Stimulated activated CD8-positive, alpha-beta memory T cell treated with anti-CD3 and anti-CD28 coated beads, Interleukin-15, amount 100 ng/mL, for 1 hour (primary cell): ENCODE measurements around the gene GSTM2.
"Not testable (repeated sequence)": the region's sequence is repeated elsewhere in the genome, so short reads cannot be mapped to it uniquely, and the experiment has no call there.

Source experiments
- DNase-seq: peaks from one replicate; pipeline ENCODE4 v3.0.0-alpha.2; 2020; ENCODE audit warnings: low read depth

Gene GSTM2

GRCh38 chr1:109644670-109645069 lies 23.2 kb upstream of the GSTM2 start:
- DNase-seq, result no peak

DNA sequence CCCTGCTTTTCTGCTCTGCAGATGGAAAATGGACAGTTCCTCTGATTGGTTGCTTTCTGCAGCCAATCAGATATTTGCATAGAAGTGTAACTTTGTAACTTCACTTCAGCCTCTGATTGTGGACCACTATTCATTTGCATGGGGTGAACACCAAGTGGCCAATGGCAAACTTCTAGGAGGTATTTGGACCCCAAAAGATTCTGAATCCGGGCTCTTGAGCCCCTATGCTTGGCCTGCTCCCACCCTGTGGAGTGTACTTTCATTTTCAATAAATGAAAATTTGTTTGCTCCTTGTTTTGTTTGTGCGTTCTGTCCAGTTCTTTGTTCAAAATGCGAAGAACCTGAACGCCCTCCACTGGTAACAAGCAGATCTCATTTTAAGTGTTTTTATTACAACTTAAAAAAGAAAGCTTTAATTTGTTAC lies 18.4 kb upstream of the GSTM2 start:
- DNase-seq, result no peak

- no peak for DNase-seq
These were observed 17.2 kb upstream of the GSTM2 start for GRCh38 chr1:109650609-109651008.

- DNase-seq, result no peak
These were observed 15.5 kb upstream of the GSTM2 start for GRCh38 chr1:109652402-109652801.

DNA sequence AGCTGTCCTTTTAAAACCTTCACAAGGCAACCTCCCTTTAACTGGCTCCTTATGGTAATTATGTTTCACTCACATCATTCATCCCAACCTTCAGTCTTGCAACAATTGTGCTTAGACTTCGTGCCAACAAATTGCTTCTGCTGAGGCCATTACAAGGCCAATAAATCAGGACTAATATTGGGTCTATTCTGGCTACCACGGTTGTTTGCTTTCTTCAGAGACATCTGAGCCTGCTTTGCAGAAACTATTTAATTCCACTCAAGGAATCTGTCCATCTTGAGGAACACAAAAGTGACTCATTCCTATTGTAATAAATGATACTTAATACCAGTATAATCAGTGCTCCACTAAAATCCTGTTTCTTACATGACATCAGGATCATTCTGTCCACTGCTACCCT lies 14.6 kb upstream of the GSTM2 start:
- no peak for DNase-seq

- DNase-seq, result no peak
These were observed 13.3 kb upstream of the GSTM2 start for GRCh38 chr1:109654519-109654918.

DNA sequence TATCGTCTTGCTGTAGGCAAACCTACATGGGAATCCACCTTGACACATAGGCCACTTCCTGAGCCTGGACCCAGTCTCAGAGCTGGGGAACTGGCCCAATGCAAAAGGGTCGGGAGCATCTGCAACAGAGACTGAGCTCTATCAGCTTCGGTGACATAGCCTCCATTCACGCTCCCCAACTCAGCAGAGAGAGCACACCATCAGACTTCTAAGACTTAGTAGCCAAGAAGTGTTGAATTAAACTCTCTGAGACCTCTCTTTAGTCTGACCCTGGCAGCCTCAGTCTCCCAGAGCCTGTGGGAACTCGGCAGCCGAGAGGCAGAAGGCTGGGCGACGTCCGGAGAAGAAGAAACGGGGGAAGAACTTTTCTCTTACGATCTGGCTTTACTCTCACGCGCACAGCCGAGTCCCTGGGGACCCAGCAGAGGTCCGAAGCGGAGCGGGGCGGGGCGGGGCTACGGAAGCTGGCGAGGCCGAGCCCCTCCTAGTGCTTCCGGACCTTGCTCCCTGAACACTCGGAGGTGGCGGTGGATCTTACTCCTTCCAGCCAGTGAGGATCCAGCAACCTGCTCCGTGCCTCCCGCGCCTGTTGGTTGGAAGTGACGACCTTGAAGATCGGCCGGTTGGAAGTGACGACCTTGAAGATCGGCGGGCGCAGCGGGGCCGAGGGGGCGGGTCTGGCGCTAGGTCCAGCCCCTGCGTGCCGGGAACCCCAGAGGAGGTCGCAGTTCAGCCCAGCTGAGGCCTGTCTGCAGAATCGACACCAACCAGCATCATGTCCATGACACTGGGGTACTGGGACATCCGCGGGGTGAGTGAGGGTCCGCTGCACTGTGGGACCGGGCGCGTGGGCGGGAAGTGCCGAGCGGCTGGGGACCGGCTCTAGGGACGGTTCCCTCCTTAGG lies 12.0 kb upstream of the GSTM2 start, which contains the start of gene GSTM4:
TSS of gene GSTM4 (plus strand) at position 485 of the 905 bp plus-strand sequence. CDS start at position 776, 291 bp downstream.
- DNase-seq, result peak; percentile 32

- no peak for DNase-seq
These were observed 10.5 kb upstream of the GSTM2 start for GRCh38 chr1:109657395-109657794.

GRCh38 chr1:109657970-109658369 lies 9.9 kb upstream of the GSTM2 start:
- no peak for DNase-seq

GRCh38 chr1:109658533-109659042 lies 9.3 kb upstream of the GSTM2 start:
- DNase-seq, result no peak

GRCh38 chr1:109659145-109659544 lies 8.7 kb upstream of the GSTM2 start:
- DNase-seq, result no peak

DNA sequence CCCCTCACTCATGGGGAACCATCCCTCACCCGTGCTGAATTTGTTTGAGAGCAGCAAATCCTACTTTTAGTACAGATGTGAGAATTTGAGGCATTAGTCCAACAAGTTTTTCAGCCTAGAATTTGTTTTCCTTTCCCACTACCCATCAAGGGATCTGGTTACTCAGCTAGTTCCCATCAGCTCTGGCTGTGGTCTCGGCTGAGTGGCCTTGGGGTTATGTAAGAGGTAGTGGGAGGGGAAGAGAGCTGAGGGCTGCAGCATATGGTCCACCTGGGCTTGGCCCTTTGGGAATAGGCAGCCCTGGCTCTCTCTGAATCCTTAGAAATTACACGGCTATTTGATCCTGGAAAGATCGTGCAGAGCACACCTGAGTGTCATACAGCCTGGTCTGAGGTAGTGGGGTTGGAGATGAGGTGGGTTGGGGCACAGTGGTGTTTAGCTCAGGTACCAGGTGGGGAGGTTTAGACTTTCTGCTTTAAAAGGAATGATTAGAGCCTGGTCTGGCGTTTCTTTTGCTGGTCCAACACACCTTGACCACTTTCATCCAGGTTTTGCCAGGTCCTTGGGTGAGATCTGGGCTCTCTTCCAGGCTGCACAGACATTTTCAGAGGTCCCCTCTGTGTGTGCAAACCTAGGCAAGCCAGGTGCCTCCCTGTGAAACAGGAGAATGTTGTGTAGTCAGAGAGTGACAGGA lies 7.7 kb upstream of the GSTM2 start:
- no peak for DNase-seq

GRCh38 chr1:109660691-109661026 lies 7.2 kb upstream of the GSTM2 start:
- DNase-seq, result not testable (repeated sequence)

GRCh38 chr1:109661391-109661790 lies 6.5 kb upstream of the GSTM2 start:
- DNase-seq, result no peak

DNA sequence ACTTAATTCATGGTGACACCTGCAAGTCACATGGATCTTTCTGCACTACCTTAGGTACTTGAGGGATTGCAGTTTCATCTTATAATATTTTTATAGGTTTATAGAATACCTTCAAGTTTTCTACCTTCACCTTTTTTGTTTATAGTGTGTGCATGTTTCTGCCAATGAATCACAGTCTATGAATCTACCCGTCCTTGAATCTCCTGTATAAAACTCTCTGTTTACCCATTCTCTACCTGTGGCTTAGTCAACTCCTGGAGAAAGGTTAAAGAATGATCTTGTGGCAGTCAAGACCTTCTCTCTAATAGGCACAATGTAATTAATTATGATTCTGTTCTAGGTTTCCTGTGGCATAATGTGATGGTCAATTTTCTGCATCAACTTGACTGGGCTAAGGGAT lies 3.2 kb upstream of the GSTM2 start:
- DNase-seq, result no peak

GRCh38 chr1:109668123-109668775 lies 392 bp downstream of the GSTM2 start:
- DNase-seq, result no peak

DNA sequence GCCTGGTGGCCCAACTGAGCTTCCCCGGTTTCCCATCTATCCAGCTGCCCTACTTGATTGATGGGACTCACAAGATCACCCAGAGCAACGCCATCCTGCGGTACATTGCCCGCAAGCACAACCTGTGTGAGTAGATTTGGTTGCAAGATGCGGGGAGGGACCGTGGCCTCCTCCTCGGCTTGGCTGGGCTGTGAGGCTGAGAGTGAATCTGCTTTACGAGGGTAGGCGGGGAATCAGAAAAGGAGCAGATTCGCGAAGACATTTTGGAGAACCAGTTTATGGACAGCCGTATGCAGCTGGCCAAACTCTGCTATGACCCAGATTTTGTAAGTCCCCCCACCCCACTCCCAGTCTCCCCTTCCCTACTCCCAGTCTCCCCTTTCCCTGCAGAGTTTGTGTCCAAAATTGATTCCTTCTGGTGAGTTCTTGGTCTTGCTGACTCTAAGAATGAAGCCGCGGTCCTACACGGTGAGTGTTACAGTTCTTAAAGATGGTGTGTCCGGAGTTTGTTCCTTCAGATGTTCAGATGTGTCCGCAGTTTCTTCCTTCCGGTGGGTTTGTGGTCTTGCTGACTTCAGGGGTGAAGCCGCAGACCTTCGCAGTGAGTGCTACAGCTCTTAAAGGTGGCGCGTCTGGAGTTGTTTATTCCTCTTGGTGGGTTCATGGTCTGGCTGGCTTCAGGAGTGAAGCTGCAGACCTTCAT lies 1.5 kb downstream of the GSTM2 start:
- no peak for DNase-seq

- DNase-seq, result not testable (repeated sequence)
These were observed 2.1 kb downstream of the GSTM2 start for GRCh38 chr1:109669949-109670302.

GRCh38 chr1:109671067-109671466 lies 3.2 kb downstream of the GSTM2 start:
- DNase-seq, result no peak

- not testable (repeated sequence) for DNase-seq
These were observed 6.0 kb downstream of the GSTM2 start for GRCh38 chr1:109673861-109674260.

DNA sequence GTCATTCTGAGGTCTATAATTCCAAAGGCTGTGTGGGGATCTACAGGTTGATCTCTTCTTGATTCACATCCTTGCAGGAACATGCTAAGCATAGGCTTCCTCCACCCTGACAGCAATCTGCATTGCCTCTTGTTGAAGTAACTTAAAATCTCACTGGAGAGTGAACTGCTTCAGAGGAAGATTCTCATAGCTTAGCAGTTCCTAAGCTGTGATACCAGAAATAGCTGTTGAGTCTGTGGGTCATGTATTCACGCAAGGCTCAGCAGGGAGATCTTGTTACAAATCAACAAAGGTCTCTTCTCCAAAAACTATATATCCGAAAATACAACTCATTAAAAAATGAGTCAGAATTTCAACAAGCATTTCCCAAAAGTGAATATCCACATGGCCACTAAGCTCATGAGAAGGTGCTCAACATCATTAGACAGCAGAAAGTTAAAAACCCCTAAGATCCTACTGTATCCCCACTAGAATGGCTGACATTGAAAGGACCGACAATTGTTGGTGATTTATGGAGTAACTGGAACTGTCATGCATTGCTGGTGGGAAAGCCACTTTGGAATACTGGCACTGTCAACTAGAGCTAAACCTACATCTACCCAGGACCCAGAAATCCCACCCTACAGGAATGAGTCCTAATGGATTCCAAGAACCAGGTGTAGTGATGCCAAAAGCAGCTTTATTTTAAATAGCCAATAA lies 9.0 kb downstream of the GSTM2 start:
- DNase-seq, result not testable (repeated sequence)
